Hepatic stellate cell (primary cell): ENCODE measurements around the gene EID3.
A peak's percentile ranks its signal among the peaks of the same experiment; 100 is the strongest.
"Not testable (repeated sequence)": the region's sequence is repeated elsewhere in the genome, so short reads cannot be mapped to it uniquely, and the experiment has no call there.

Source experiments
- DNase-seq: peaks from one replicate; pipeline ENCODE4 v3.0.0; 2011; ENCODE audit warnings: low spot score

Gene EID3

DNA sequence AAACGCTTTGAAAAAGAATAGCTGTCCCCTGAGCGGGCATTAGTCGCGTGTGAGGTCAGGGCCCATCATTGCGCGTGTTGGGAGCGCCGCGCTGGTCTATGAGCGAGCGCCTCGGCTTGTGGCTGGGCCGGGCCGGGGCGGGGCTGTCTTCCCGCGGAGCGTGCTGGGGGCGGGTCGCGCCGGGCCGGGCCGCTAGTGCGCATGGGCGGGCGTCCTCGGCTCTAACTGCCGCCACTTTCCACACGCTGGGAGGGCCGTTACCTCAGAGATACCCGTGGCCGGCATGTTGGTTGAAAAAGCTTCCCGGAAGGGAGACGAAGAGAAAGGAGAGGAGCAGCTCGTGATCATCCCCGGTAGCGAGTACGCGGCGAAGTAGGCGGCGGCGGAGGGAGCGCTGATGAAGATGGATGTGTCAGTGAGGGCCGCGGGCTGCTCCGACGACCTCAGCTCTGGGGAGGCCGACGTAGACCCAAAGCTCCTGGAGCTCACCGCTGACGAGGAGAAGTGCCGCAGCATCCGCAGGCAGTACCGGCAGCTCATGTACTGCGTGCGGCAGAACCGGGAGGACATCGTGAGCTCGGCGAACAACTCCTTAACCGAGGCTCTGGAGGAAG is at the start of gene EID3:
Gene EID3, plus strand, starts transcription at position 202 of the 614 bp plus-strand sequence. Its CDS starts 196 bp downstream, at position 398.
- peak; percentile 89 for DNase-seq

DNA sequence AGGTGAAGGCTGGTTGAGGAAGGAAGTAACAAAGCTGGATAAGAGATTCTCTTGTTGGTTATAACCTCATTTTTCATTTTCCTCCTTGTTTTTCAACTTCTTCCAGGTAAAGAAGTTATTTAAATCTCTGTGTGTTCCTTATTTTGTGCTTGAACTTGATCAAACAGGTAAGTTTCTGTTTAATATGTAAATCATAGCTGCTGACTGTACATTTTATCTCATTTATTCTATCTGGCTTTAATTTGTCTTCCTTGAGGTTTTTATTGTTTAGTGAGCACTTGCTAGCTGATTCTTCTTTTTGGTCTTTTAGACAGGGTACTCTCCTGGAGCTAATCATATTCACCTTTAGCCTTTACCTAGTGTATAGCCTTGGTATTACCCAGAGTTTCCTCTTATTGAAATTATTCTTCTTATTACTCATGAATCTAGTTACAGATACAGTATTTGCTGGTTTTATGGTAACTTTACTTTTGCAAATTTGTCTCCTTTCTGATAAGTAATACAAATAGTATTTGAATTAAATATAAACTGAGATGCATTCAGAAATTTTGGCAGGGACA is 45.5 kb upstream of the EID3 start:
- no peak for DNase-seq

GRCh38 chr12:104258476-104259067 is 45.0 kb upstream of the EID3 start:
- no peak for DNase-seq

DNA sequence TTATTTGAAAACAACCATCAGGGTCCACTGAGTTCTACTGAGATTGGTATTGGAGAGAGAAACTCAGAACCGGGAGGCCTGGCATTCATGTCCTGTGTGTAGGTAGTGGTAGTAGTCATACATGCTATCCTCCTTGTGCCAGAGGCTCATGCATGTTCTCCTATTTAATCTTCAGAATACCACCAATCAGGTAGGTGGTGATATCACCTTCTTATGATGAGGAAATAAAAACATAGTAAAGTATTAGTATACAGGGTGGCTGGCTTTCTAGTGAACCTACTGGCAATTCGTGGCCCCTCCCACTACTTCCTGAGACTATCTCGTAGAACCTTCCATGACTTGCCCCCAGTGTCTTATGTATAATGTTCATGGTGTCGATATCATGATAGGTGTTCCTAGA is 40.5 kb upstream of the EID3 start:
- DNase-seq, result no peak

DNA sequence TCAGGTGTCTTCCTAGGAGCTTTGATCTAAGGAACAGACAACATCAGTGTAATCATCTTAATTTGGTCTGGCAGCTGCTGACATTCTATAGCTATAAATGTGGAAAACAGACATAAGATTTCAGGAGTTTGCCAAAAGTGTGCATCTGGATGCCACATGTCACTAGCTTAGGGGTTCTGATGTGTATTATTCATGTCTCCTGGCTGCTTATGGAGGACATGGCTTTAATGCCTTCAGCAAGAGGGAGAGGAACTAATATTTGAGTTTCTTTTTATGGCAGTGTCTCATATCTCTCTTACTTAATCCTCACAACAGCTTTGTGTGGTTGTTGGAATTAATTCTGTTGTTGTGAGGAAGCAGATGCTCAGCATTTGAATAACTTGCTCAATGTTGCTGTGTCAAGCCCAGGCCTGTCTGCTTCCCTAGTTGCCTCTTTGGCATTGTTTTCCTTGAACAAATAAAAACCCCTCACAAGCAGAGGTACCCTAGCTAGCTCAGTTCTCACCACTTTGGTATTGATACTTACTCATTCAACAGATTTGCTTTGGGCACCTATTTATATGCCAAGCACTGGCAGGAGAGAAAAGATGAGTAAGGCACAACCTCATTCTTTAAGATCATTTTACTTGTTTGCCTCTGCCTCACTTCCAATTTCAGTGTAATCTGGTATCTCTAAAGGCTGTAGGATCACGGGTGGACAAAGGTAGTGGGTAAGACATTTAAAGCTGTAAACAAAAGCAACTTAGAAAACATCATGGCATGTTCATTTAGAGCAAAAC is 39.8 kb upstream of the EID3 start:
- DNase-seq, result no peak

DNA sequence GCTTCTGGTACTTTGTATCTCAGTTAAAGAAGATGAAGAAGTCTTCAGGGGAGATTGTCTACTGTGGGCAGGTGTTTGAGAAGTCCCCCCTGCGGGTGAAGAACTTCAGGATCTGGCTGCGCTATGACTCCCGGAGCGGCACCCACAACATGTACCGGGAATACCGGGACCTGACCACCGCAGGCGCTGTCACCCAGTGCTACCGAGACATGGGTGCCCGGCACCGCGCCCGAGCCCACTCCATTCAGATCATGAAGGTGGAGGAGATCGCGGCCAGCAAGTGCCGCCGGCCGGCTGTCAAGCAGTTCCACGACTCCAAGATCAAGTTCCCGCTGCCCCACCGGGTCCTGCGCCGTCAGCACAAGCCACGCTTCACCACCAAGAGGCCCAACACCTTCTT is 38.1 kb upstream of the EID3 start:
- not testable (repeated sequence) for DNase-seq

GRCh38 chr12:104272938-104273337 is 30.6 kb upstream of the EID3 start:
- no peak for DNase-seq

GRCh38 chr12:104273503-104273902 is 30.0 kb upstream of the EID3 start:
- no peak for DNase-seq

- DNase-seq, result no peak
These were observed 28.7 kb upstream of the EID3 start for GRCh38 chr12:104274811-104275210.

- DNase-seq, result no peak
These were observed 27.9 kb upstream of the EID3 start for GRCh38 chr12:104275689-104276088.

- DNase-seq, result no peak
These were observed 27.0 kb upstream of the EID3 start for GRCh38 chr12:104276273-104277131.

DNA sequence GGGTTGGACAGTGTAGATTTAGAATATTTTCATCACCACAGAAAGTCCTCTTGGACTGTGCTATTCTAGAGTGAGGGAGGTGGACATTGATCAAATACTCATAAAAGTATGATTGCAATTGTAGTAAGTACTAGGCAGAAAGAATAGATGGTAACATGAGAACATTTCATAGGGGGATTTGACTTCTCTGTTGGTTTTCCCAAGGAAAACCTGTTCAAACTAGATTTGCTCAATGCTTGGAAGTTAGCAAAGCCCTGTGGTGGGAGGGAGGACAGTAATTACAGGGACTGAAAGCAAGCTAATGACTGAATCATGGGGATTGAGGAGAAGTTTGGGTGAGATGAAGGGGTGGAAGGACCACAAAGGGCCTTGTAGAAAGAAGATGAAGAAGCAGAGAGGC is 24.4 kb upstream of the EID3 start:
- no peak for DNase-seq

DNA sequence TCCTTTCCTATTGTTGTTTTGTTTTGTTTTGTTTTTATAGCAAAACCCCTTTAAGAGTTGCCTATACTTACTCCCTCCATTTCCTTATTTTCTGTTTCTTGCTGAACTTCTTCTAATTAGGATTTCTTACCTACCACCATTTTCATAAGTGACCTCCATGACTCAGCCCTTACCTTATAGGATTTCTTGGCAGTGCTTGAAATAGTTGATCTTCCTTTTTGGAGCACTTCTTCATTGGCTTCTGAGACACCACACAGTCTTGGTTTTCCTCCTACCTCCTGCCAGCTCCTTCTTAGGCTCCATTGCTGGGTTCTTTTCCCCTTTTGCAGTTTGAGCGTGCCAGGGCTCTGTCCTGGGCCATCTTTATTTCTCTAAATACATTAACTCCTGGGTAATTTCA is 23.4 kb upstream of the EID3 start:
- no peak for DNase-seq

DNA sequence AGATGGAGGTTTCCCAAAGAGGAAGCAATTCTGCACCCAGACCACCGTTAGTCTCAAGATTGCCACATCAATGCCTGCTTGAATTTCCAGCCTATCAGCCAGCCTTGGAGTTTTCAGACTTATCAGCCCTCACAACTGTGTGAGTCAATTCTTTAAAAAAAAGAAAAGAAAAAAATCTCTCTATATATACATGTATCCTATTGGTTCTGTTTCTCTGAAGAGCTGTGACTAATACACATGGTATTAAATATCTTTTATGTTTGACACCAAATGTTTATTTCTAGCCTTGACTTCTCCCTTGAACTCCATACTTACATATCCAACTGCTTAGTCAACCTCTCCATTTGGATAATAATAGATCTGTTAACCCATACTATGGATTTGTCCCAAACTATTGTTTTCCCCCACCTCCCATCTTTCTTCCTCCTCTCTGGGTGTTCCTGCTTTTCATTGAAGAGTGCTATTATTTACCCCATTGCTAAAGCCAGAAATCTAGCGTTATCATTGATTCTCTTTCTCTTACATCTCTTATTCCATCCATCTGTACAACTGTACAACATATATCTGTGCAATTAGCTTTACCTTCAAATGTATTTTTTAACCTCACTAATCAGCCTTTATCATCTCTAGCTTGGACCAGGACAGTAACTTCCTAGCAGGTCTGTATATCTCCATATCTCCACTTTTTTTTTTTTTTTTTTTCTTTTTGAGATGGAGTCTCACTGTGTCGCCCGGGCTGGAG is 22.7 kb upstream of the EID3 start:
- DNase-seq, result peak; percentile 89

- DNase-seq, result no peak
These were observed 21.9 kb upstream of the EID3 start for GRCh38 chr12:104281636-104282035.

- DNase-seq, result no peak
These were observed 21.4 kb upstream of the EID3 start for GRCh38 chr12:104282109-104282508.

DNA sequence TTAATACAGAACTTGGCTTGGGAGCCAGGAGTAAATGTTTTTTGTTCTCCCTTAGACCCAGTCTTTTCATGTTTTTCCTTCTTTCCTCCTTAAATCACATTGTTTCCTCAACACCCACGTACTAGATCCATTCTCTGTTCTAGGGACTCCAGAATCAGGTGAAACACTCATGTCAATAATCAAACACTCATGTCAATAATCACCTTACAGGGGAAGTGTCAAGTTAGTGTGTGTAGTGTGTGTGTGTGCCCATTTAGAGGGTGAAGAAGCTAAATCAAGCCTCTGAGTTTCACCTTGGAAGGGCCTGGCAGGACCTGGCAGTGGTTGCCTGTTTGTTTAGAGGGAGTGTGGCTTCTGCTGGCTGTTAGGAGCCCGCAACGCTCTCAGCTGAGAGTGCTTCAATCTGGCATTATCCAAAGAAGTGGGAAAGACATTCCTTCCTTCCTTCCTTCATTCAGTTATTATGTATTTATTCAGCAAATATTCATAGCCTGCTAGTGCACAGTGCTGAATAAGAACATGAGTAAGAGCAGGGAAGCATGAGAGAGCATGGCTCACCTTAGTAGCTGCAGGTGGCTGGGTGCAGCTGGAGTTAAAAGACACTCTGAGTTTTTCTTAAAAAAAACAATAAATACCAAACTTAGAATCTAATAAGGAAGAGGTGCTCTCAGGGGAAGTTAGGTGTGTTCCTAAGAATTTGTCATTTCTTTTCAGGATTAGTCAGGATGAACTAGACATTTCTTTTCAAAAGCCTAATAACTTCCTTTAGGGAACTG is 17.6 kb upstream of the EID3 start:
- DNase-seq, result no peak

- DNase-seq, result peak; percentile 79
These were observed 16.7 kb upstream of the EID3 start for GRCh38 chr12:104286516-104287482.

DNA sequence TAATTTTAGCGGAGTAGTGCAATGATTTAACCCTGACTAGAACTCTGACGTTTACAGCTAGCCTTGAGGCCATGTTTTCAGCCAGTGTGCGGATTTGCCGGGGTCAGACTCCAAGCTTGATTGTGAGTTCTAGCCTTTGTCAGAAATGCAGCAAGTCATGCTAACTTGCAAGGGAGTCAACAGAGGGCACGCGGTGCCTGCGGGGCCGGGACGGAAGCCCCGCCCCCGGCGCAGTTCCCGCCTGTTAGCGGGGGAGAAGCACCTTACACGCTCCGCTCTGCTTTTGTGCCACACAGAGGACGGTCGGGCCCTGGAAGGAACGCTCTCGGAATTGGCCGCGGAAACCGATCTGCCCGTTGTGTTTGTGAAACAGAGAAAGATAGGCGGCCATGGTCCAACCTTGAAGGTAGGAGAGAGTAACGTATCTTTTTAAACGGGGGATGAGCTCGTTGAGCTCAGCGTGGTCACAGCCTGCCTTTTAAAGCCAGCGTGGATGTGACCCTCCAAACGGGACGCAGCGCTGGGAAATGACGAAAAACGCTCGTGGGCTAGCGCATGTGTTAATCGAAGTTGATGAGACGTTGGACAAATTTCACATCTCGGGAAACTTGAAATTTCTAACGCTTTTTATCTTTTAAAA is 14.8 kb upstream of the EID3 start:
- peak; percentile 75 for DNase-seq
